HEK293 (cell line): Measurements from ENCODE around the gene MGAT4B.

Experiments
- KLF9 ChIP-seq: fragments of 450-650 bp; formaldehyde crosslinking; IDR thresholded peaks from 2 replicates; pipeline ENCODE4 v1.5.1; 2016; ENCODE audit warnings: missing biosample characterization, missing genetic modification characterization, low read depth
- ZNF658 ChIP-seq: fragments of 450-650 bp; formaldehyde crosslinking; IDR thresholded peaks from 2 replicates; pipeline ENCODE4; 2016; ENCODE audit warnings: missing biosample characterization, missing genetic modification characterization
- TF ChIP-seq, protein P1 (sequence below): fragments of 450-650 bp; formaldehyde crosslinking; IDR thresholded peaks from 2 replicates; pipeline ENCODE4 v1.5.1; 2016; ENCODE audit warnings: missing biosample characterization, missing genetic modification characterization

- TF ChIP-seq, protein P1, sequence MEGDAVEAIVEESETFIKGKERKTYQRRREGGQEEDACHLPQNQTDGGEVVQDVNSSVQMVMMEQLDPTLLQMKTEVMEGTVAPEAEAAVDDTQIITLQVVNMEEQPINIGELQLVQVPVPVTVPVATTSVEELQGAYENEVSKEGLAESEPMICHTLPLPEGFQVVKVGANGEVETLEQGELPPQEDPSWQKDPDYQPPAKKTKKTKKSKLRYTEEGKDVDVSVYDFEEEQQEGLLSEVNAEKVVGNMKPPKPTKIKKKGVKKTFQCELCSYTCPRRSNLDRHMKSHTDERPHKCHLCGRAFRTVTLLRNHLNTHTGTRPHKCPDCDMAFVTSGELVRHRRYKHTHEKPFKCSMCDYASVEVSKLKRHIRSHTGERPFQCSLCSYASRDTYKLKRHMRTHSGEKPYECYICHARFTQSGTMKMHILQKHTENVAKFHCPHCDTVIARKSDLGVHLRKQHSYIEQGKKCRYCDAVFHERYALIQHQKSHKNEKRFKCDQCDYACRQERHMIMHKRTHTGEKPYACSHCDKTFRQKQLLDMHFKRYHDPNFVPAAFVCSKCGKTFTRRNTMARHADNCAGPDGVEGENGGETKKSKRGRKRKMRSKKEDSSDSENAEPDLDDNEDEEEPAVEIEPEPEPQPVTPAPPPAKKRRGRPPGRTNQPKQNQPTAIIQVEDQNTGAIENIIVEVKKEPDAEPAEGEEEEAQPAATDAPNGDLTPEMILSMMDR (tag by site-specific recombination): no peak; the same call in 1 of the 2 replicates
- no peak for TF ChIP-seq ZNF658 (tag by site-specific recombination)
- TF ChIP-seq KLF9 (tag by site-specific recombination): peak; percentile 55
Measured at GRCh38 chr5:179819296-179820126, 12.8 kb upstream of the MGAT4B start.
